ENCODE data around the gene PCOLCE2.

The PCOLCE2 gene

DNA sequence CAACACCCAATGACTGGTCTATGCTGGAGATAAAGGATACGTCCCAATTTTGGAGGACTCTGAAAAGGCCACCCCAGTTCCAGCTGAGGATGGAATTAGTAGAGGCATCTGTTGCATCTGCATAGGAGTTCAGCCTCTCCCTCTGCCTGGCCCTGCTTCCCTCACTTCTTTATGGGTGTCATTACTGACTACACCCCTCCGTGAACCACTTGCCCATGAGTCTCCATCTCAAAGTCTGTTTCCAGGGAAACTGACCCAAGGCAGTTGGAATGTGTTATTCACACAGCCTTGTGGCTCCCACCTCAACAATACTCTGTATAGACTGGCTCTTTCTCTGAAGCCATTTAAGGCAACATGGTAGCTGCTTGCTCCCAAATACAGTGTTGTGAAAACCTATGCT, 21.4 kb upstream of the PCOLCE2 start:
- H3K9me3 Mint-ChIP-seq: no peaks in the 10 kb centered on the region
- H3K27ac Mint-ChIP-seq: no peak overlapping the region
- no peak for DNase-seq

DNA sequence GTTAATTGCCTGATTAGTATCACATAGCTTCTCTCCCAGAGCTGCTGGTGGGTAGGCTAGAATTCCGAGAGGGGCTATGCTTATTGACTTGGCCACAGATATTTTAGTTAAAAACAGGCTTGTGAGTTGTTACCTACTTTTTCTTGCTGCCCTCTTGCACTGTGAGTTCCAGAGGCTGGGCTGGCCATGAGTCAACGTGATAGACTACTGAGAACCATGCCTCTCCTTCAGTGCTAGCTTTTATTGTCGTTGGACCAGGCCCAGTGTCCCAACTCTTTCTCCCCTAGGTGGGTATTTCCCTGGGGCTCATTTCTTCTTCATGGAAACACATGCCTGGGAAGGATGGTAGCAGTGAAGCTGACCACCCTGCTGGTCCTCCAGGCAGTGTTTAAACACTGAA, 20.4 kb upstream of the PCOLCE2 start:
- no peaks in the 10 kb centered on the region for H3K4me1 Mint-ChIP-seq
- no peak overlapping the region for H3K27ac Mint-ChIP-seq
- H3K9me3 Mint-ChIP-seq: no peaks in the 10 kb centered on the region
- no peaks in the 10 kb centered on the region for H3K36me3 Mint-ChIP-seq (ENCODE audit: low read depth)
- DNase-seq: no peak
- TF ChIP-seq, protein P1, sequence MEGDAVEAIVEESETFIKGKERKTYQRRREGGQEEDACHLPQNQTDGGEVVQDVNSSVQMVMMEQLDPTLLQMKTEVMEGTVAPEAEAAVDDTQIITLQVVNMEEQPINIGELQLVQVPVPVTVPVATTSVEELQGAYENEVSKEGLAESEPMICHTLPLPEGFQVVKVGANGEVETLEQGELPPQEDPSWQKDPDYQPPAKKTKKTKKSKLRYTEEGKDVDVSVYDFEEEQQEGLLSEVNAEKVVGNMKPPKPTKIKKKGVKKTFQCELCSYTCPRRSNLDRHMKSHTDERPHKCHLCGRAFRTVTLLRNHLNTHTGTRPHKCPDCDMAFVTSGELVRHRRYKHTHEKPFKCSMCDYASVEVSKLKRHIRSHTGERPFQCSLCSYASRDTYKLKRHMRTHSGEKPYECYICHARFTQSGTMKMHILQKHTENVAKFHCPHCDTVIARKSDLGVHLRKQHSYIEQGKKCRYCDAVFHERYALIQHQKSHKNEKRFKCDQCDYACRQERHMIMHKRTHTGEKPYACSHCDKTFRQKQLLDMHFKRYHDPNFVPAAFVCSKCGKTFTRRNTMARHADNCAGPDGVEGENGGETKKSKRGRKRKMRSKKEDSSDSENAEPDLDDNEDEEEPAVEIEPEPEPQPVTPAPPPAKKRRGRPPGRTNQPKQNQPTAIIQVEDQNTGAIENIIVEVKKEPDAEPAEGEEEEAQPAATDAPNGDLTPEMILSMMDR (IDR thresholded peaks at IDR 0.05): no peak
- H3K27me3 Mint-ChIP-seq (ENCODE audit: low read depth, poor library complexity): peaks cover 3% of the 10 kb centered on the region
- no peak overlapping the region for H3K4me3 Mint-ChIP-seq

More for the DNA sequence above, 21.4 kb upstream of the PCOLCE2 start:
- H3K27me3 Mint-ChIP-seq (ENCODE audit: low read depth, poor library complexity): peaks cover 3% of the 10 kb centered on the region
- no peaks in the 10 kb centered on the region for H3K36me3 Mint-ChIP-seq (ENCODE audit: low read depth)
- H3K4me1 Mint-ChIP-seq: no peaks in the 10 kb centered on the region
- H3K4me3 Mint-ChIP-seq: no peak overlapping the region
- TF ChIP-seq, protein P1 (IDR thresholded peaks at IDR 0.05): no peak

DNA sequence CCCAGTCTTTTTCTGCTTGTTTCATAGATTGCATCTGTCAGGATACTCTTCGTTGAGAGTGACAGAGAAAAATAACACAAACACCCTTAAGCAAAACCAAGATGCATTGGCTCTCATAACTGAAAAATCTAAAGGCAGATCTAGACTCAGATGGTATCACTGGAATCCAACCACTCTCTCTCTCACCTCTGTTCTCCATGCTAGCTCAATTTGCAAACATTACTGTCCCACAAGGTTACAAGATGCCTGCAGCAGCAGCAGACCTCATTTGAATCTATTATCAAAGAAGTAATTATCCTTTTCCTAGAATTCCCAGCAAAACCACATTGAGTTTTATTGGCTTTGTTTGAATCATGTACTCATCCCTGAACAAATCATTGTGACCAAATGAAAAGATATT, 19.1 kb upstream of the PCOLCE2 start:
- Mint-ChIP-seq H3K4me1 (no peaks in the 10 kb centered on the region), H3K27me3 (ENCODE audit: low read depth, poor library complexity) (peaks cover 3% of the 10 kb centered on the region), H3K36me3 (ENCODE audit: low read depth) (no peaks in the 10 kb centered on the region), H3K9me3 (no peaks in the 10 kb centered on the region), H3K27ac (no peak overlapping the region), H3K4me3 (no peak overlapping the region)
- no peak for DNase-seq
- TF ChIP-seq, protein P1 (IDR thresholded peaks at IDR 0.05): no peak

DNA sequence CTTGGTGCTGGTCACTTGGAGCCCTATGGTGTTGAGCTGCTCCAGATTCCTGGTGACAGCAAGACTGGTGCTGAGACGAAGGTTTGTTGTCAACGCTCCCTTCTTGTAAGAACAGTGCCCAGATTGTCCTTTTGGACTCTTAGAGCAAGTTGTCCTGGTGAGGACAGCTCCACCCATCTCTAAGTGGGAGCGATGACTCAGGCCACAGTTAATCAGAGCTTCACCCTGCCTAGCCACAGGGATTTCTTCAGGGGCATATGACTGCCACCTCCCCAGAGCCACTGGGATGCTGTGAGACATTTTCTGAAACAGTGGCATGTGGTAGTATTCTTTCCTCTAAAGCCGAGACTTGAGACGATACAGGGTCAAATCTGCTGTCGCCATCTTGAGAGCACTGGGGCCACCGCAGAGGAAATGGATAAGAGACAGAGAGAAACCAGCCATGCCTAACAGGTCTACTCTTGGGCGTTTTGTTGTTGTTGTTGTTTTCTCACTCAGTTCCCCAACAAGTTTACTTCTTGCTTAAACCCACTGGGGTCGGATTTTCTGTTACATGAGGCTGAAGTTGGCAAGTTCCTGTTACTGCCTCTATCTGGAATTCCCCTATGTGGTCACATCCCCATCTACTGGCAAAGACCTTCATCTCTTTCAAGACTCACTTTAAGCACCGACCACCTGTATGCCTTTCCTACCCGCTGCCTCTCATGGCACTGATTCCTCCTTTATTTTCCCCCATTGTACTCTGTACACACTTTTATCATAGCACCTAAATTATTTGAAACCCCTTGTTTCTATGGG, 16.0 kb upstream of the PCOLCE2 start:
- H3K36me3 Mint-ChIP-seq (ENCODE audit: low read depth): no peaks in the 10 kb centered on the region
- H3K4me1 Mint-ChIP-seq: no peaks in the 10 kb centered on the region
- DNase-seq: no peak
- TF ChIP-seq, protein P1 (IDR thresholded peaks at IDR 0.05): no peak
- no peaks in the 10 kb centered on the region for H3K9me3 Mint-ChIP-seq
- no peak overlapping the region for H3K27ac Mint-ChIP-seq
- H3K4me3 Mint-ChIP-seq: no peak overlapping the region
- peaks cover 4% of the 10 kb centered on the region for H3K27me3 Mint-ChIP-seq (ENCODE audit: low read depth, poor library complexity)

DNA sequence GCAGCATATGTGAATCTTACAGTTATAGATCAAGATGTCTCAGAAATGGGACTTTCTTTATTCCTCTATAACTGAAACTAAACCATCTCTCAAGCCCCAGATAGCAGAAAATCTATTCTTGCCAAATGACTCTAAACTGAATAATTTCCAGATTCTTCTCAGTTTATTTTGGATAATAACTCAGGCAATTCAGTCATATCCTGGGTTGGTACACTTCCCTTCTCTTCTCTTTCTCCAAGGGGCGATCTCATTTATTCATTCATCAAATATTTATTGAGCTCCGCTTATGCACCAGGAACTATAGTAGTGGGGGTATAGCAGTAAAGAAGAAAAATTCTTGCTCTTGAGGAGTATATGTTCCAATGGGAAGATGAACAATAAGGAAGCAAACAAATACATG, 13.5 kb upstream of the PCOLCE2 start:
- TF ChIP-seq, protein P1 (IDR thresholded peaks at IDR 0.05): no peak
- no peaks in the 10 kb centered on the region for H3K36me3 Mint-ChIP-seq (ENCODE audit: low read depth)
- no peak overlapping the region for H3K4me3 Mint-ChIP-seq
- no peak overlapping the region for H3K27ac Mint-ChIP-seq
- no peaks in the 10 kb centered on the region for H3K4me1 Mint-ChIP-seq
- H3K9me3 Mint-ChIP-seq: peaks cover 6% of the 10 kb centered on the region
- DNase-seq: no peak
- peaks cover 11% of the 10 kb centered on the region for H3K27me3 Mint-ChIP-seq (ENCODE audit: low read depth, poor library complexity)
